ENCODE results near the gene POLR3K. TPM values are rescaled to one million over a fixed set of nuclear protein-coding genes. Genes with fewer than 3 reads are reported as not detected.

Gene POLR3K
- polyA plus RNA-seq, 2 of the 4 experiments (the other 2 are of a cell fraction): 47.6 to 50.9 TPM

GRCh38 chr16:54237-54581, 801 bp upstream of the POLR3K start:
- ChIA-PET CTCF (interaction anchor here (1.7 kb wide), 1 partner anchor 12 kb away, joined by 10 read pairs; no protein-coding TSS in a partner anchor), POLR2A (no interaction called here)

GRCh38 chr16:50769-51591, 2.4 kb downstream of the POLR3K start:
- 84% methylated on average over 15 of the region's 15 CpGs for WGBS (ENCODE audit: missing lambda C conversion rate)
- H3K4me2 ChIP-seq: no peak overlapping the region
- H3K27ac ChIP-seq: no peak overlapping the region
- CTCF ChIA-PET: interaction anchor here (1.8 kb wide), 1 partner anchor 15 kb away, joined by 5 read pairs; no protein-coding TSS in a partner anchor
- H3K4me1 ChIP-seq: peaks cover 18% of the 10 kb centered on the region; the same call in 2 of the 3 replicates
- no peak for FAIRE-seq
- H3K4me3 ChIP-seq: no peak overlapping the region
- no peak for TF ChIP-seq BHLHE40 (IDR thresholded peaks at IDR 0.05; ENCODE audit: low read depth, low read length)
- no peak for TF ChIP-seq E2F6 (IDR thresholded peaks at IDR 0.05; ENCODE audit: borderline replicate concordance, low read depth)
- TF ChIP-seq NFE2L2 (conservative IDR thresholded peaks at IDR 0.05; ENCODE audit: low read length): no peak
- no peak for TF ChIP-seq BCL3 (IDR thresholded peaks at IDR 0.05)
- no peak for TF ChIP-seq ZSCAN20 (CRISPR knock-in tag; IDR thresholded peaks at IDR 0.05)
- TF ChIP-seq REST (IDR thresholded peaks at IDR 0.05): no peak
- no peak for TF ChIP-seq CHD4 (IDR thresholded peaks at IDR 0.05; ENCODE audit: borderline replicate concordance)
- no peak for TF ChIP-seq ZNF302 (CRISPR knock-in tag; IDR thresholded peaks at IDR 0.05)
- no peak for ATAC-seq
- no peaks in the 10 kb centered on the region for H3K9me3 ChIP-seq
- no peak for DNase-seq (ENCODE audit: low read depth in 1 of 2, low spot score in 1 of 2)
- POLR2A ChIA-PET: no interaction called here

More at GRCh38 chr16:54237-54581, 801 bp upstream of the POLR3K start:
- TF ChIP-seq ESRRA (IDR thresholded peaks at IDR 0.05; ENCODE audit: borderline replicate concordance, low read length): no peak
- TF ChIP-seq FOSB (CRISPR knock-in tag; IDR thresholded peaks at IDR 0.05): no peak
- no peak for TF ChIP-seq RFX5 (IDR thresholded peaks at IDR 0.05)
- no peak for TF ChIP-seq MYC (IDR thresholded peaks at IDR 0.05; ENCODE audit: borderline replicate concordance, low read length)
- TF ChIP-seq FOSL2 (IDR thresholded peaks at IDR 0.05): no peak
- TF ChIP-seq FOSL2 (CRISPR knock-in tag; IDR thresholded peaks at IDR 0.05): no peak
- TF ChIP-seq RAD21 (conservative IDR thresholded peaks at IDR 0.05 in 1 of 2, IDR thresholded peaks at IDR 0.05 in 1 of 2): no peak
- no peak for TF ChIP-seq PBX3 (IDR thresholded peaks at IDR 0.05)
- TF ChIP-seq JUN (IDR thresholded peaks at IDR 0.05): no peak
- TF ChIP-seq EHF (CRISPR knock-in tag; IDR thresholded peaks at IDR 0.05): no peak
- no peak for TF ChIP-seq POLR2AphosphoS2 (conservative IDR thresholded peaks at IDR 0.05; ENCODE audit: low read length)
- no peak for TF ChIP-seq CHD4 (IDR thresholded peaks at IDR 0.05; ENCODE audit: borderline replicate concordance)
- TF ChIP-seq NFE2L2 (conservative IDR thresholded peaks at IDR 0.05; ENCODE audit: low read length): no peak
- TF ChIP-seq CTCF (IDR thresholded peaks at IDR 0.05): no peak
- no peak for TF ChIP-seq SMC3 (IDR thresholded peaks at IDR 0.05)
- TF ChIP-seq USF2 (IDR thresholded peaks at IDR 0.05): no peak
- TF ChIP-seq RNF2 (IDR thresholded peaks at IDR 0.05; ENCODE audit: borderline replicate concordance, low read depth): no peak
- TF ChIP-seq MAFK (IDR thresholded peaks at IDR 0.05; ENCODE audit: partially characterized antibody): no peak
- 41% methylated on average over 12 of the region's 12 CpGs for WGBS (ENCODE audit: missing lambda C conversion rate)
- FAIRE-seq: no peak
- H3K4me3 ChIP-seq: peak overlapping the region; percentile 70
- no peak for DNase-seq (ENCODE audit: low read depth in 1 of 2, low spot score in 1 of 2)
- H3K4me2 ChIP-seq: peak overlapping the region; percentile 98
- H3K27ac ChIP-seq: peak overlapping the region; percentile 82 to 93
- peaks cover 14% of the 10 kb centered on the region; the same call in 2 of the 3 replicates for H3K4me1 ChIP-seq
- H3K9me3 ChIP-seq: no peaks in the 10 kb centered on the region
- ATAC-seq: no peak
